Measurements from ENCODE around the gene S100A1.

GRCh38 chr1:153626904-153627714 lies 1.1 kb upstream of the S100A1 start, which contains the start of gene S100A13:
- TF ChIP-seq CTCF (IDR thresholded peaks at IDR 0.05; ENCODE audit: control extremely low read depth in 1 of 3, insufficient read depth in 1 of 3, low read depth in 1 of 3, low read length in 3 of 3) = peak; percentile 86 to 94 (median 90)
- no peak; the same call in 1 of the 2 replicates for TF ChIP-seq E2F6 (IDR thresholded peaks at IDR 0.05)
- TF ChIP-seq RAD21 (IDR thresholded peaks at IDR 0.05 in 1 of 2, conservative IDR thresholded peaks at IDR 0.05 in 1 of 2; ENCODE audit: low read depth in 2 of 2, low read length in 2 of 2) = peak; percentile 67 to 78
- TF ChIP-seq POLR2A (IDR thresholded peaks at IDR 0.05; ENCODE audit: control extremely low read depth in 1 of 2, low read depth in 2 of 2, low read length in 2 of 2) = peak; percentile 94 to 98
- TF ChIP-seq EP300 (IDR thresholded peaks at IDR 0.05; ENCODE audit: borderline replicate concordance in 1 of 2, low read depth in 2 of 2, low read length in 2 of 2) = no peak
- TF ChIP-seq HDAC2 (IDR thresholded peaks at IDR 0.05; ENCODE audit: borderline replicate concordance in 1 of 2, low read depth in 2 of 2, low read length in 2 of 2) = 0 out of 4 replicates have a peak, but pooled peaks have one; percentile 45 to 62

All from H1 (cell line).